Activated CD4-positive, alpha-beta memory T cell treated with anti-CD3 and anti-CD28 coated beads for 36 hours (primary cell): ENCODE data around the gene C17orf67. TPM values are rescaled to one million over a fixed set of nuclear protein-coding genes. Genes with fewer than 3 reads are reported as not detected.
A peak's percentile ranks its signal among the peaks of the same experiment; 100 is the strongest.
"Not testable (repeated sequence)": the region's sequence is repeated elsewhere in the genome, so short reads cannot be mapped to it uniquely, and the experiment has no call there.

Source experiments
- CTCF ChIA-PET: fragments of 350-600 bp; sonication (Branson Sonifier 250); formaldehyde crosslinking; loops from one replicate; lab custom pipeline; 2021; ENCODE audit warnings: antibody characterized with exemption, inconsistent platforms; lab: Charles Lee
- POLR2A ChIA-PET: fragments of 350-600 bp; sonication (Branson Sonifier 250); formaldehyde crosslinking; loops from one replicate; lab custom pipeline; 2021; ENCODE audit warnings: antibody characterized with exemption; lab: Charles Lee
- DNase-seq: peaks from one replicate; pipeline ENCODE4 v3.0.0-alpha.2; 2020
- H3K27ac Mint-ChIP-seq: one replicate; pipeline ENCODE4 v1.8.0; 2021; ENCODE audit warnings: mixed read lengths
- H3K27me3 Mint-ChIP-seq: one replicate; pipeline ENCODE4 v1.8.0; 2021; ENCODE audit warnings: mixed read lengths
- H3K36me3 Mint-ChIP-seq: one replicate; pipeline ENCODE4 v1.8.0; 2021; ENCODE audit warnings: mixed read lengths
- H3K4me1 Mint-ChIP-seq: one replicate; pipeline ENCODE4 v1.8.0; 2021; ENCODE audit warnings: low read depth, mixed read lengths
- H3K4me3 Mint-ChIP-seq: one replicate; pipeline ENCODE4 v1.8.0; 2021; ENCODE audit warnings: mild to moderate bottlenecking, mixed read lengths
- H3K9me3 Mint-ChIP-seq: one replicate; pipeline ENCODE4 v1.8.0; 2021; ENCODE audit warnings: mixed read lengths
- intact Hi-C: fragments of 100-400 bp; cut with micrococcal nuclease; formaldehyde crosslinking; loops from one replicate; pipeline ENCODE4 v1.15.1; 2023
- total RNA-seq, 2 experiments: library from RNA; stranded (reverse); gene quantifications; one replicate each; pipeline ENCODE4 v1.2.3, GENCODE V29; 2021

Gene C17orf67
- total RNA-seq, 2 experiments from 2014 or later = 3.6 to 3.9 TPM

DNA sequence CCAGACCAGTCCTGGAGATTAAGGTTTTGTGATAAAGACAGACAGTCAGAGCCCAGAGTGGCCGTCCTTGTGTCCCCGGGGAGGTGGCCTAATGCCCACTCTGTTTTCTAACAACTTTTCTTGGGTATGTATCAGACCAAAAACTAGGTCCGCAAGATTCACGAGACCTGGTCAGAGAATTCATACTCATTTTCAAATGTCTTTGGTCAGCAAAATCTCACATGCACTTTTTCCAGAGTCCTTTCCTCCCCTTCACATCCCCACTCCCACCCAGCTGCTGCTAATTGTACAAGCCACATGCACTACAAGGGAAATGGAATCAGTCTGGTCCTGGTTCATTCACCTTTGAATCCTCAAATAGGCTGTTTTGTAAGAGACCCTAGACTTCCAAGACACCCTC is 61.7 kb downstream of the C17orf67 start:
- H3K27me3 Mint-ChIP-seq = no peaks in the 10 kb centered on the region
- ChIA-PET CTCF (interaction anchor here (2.9 kb wide), 1 partner anchor 8 kb away, joined by 13 read pairs; no protein-coding TSS in a partner anchor), POLR2A (interaction anchor here (1.3 kb wide), 1 partner anchor 10 kb away, joined by 3 read pairs; no protein-coding TSS in a partner anchor)
- no peak for DNase-seq
- no peaks in the 10 kb centered on the region for H3K9me3 Mint-ChIP-seq
- H3K4me3 Mint-ChIP-seq = no peak overlapping the region
- no peaks in the 10 kb centered on the region for H3K36me3 Mint-ChIP-seq
- intact Hi-C loops = no loop called here
- no peaks in the 10 kb centered on the region for H3K4me1 Mint-ChIP-seq
- no peak overlapping the region for H3K27ac Mint-ChIP-seq

DNA sequence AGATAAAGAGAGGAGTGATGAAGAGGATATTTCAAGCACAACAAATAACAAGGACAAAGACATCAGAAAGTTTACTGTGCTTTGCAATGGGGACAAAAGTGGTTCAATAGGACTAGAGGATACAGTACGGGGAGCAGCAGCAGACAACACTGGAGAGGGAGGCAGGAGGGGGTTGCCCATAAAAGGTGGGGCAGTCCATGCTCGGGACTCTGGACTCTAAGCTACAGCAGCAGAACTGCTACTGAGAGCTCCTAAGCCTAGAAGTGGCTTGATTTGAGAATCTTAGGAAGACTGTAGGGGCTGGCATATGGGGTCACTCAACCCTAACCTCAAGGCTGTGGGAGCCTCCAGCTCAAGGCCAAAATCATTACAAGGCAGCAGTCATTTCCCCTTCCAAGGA is 62.2 kb downstream of the C17orf67 start:
- Mint-ChIP-seq H3K27ac (no peak overlapping the region), H3K9me3 (no peaks in the 10 kb centered on the region), H3K4me1 (no peaks in the 10 kb centered on the region), H3K4me3 (no peak overlapping the region), H3K27me3 (no peaks in the 10 kb centered on the region), H3K36me3 (no peaks in the 10 kb centered on the region)
- DNase-seq = no peak
- ChIA-PET POLR2A (interaction anchor here (1.3 kb wide), 1 partner anchor 11 kb away, joined by 3 read pairs; no protein-coding TSS in a partner anchor), CTCF (interaction anchor here (2.9 kb wide), 1 partner anchor 8 kb away, joined by 13 read pairs; no protein-coding TSS in a partner anchor)
- intact Hi-C loops = no loop called here

DNA sequence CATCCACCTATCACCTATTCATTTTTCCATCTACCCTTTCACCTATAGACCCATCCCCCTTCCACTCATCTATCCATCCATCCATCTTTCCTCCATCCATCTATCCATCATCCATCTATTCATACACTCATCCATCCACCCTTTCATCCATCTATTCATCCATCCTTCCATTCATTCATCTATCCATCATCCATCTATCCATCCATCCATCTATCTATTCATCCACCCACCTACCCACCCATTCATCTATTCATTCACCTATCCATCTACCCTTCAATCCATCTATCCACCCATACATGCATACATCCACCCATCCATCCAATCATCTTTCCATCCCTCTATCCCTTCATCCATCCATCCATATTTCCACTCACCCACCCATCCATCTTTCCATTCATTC is 63.3 kb downstream of the C17orf67 start:
- Mint-ChIP-seq H3K36me3 (no peaks in the 10 kb centered on the region), H3K4me3 (no peak overlapping the region), H3K27ac (no peak overlapping the region), H3K27me3 (no peaks in the 10 kb centered on the region), H3K4me1 (no peaks in the 10 kb centered on the region), H3K9me3 (no peaks in the 10 kb centered on the region)
- DNase-seq = no peak
- intact Hi-C loops = no loop called here
- ChIA-PET POLR2A (no interaction called here), CTCF (interaction anchor here (2.9 kb wide), 1 partner anchor 9 kb away, joined by 13 read pairs; no protein-coding TSS in a partner anchor)

DNA sequence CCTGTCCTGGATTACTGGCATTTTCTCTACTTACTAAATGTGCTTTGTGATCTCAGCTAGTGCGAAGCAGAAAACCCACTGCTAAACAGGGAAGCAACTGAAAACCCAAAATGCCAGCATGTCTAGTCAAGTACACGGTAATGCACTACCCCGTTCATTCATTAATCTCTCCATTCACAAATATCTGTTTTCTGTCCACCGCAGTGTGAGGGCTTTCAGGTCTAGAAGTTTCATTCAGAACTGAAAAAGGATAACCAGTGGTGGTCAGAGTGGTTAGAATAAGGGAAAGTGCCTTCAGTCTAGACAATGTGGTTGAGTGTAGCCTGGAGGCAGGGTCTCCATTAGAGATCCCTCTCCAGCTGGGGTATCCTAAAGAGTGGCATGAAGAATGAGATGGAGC is 68.3 kb downstream of the C17orf67 start:
- Mint-ChIP-seq H3K27me3 (peaks cover 2% of the 10 kb centered on the region), H3K9me3 (no peaks in the 10 kb centered on the region), H3K27ac (no peak overlapping the region), H3K4me3 (no peak overlapping the region), H3K4me1 (peaks cover 8% of the 10 kb centered on the region), H3K36me3 (no peaks in the 10 kb centered on the region)
- intact Hi-C loops = no loop called here
- no peak for DNase-seq
- ChIA-PET POLR2A (interaction anchor here (0.8 kb wide), 1 partner anchor 21 kb away, joined by 3 read pairs; no protein-coding TSS in a partner anchor), CTCF (interaction anchor here (1.3 kb wide), 1 partner anchor 14 kb away, joined by 7 read pairs; no protein-coding TSS in a partner anchor)

DNA sequence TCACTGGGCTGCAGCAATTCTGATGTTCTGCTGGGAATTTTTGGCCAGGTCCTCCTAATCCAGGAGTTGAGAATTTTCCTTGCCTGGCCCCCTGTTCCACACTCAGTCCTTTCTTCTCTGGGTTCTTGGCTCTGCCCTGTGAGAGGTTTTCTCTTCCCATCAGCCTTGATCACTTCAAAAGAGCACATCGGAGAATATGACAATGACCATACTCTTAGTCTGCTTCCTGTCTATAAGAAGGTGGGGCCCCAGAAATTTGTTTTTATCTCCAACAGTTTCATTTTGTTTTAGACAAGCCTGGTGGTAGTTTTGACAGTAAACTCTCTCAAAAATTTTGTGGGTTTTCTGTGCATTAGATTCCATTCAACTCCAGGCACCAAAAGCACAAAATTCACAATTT is 70.7 kb downstream of the C17orf67 start:
- ChIA-PET CTCF (no interaction called here), POLR2A (no interaction called here)
- Mint-ChIP-seq H3K27me3 (peaks cover 2% of the 10 kb centered on the region), H3K4me1 (peaks cover 8% of the 10 kb centered on the region), H3K36me3 (no peaks in the 10 kb centered on the region), H3K4me3 (no peak overlapping the region), H3K27ac (peak overlapping the region; percentile 38), H3K9me3 (no peaks in the 10 kb centered on the region)
- intact Hi-C loops = loop anchor here (2.0 kb wide), 1 partner anchor 16 kb away; no protein-coding TSS in a partner anchor
- DNase-seq = no peak

DNA sequence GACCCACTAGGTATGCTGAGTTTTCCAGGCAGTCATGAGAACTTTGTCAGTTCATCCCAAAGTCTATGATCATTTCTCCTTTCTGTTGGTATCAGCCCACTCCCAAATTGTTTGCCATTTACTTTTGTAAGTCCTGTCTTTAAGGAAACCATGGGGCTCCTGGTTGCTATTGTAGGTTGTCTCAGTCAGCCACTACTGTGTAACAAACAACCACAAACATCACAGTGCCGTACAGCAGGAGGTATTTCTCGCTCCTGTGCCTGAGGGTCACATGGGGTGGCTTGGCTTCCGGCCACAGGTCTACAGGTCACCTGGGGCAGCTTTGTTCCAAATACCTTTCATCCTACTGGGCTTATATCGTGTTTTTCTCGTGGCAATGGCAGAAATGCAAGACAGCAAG is 71.6 kb downstream of the C17orf67 start:
- intact Hi-C loops = loop anchor here (2.0 kb wide), 1 partner anchor 17 kb away; no protein-coding TSS in a partner anchor
- Mint-ChIP-seq H3K36me3 (no peaks in the 10 kb centered on the region), H3K27me3 (peaks cover 4% of the 10 kb centered on the region), H3K27ac (no peak overlapping the region), H3K9me3 (no peaks in the 10 kb centered on the region), H3K4me3 (no peak overlapping the region), H3K4me1 (peaks cover 8% of the 10 kb centered on the region)
- CTCF ChIA-PET = no interaction called here
- POLR2A ChIA-PET = no interaction called here
- no peak for DNase-seq

DNA sequence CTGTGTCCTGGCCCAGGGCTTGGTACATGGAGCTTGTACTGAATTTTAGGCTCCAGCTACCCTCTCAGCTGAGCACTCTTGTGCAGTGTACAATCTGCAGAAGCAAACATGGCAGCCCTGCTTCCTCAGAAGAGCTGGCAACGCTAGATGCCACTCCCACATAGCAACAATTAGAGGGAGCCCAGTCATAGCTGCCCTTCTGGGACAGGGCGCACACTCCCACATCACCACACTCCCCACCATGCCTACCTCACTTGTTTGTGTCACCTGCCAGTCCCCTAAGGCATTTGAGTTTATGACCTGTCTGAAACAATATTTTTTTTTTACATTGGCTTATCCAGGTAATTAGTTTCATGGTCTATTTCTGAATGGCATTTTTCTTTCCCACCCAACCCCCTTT is 72.3 kb downstream of the C17orf67 start:
- no peak overlapping the region for H3K4me3 Mint-ChIP-seq
- H3K27me3 Mint-ChIP-seq = peaks cover 8% of the 10 kb centered on the region
- ChIA-PET POLR2A (no interaction called here), CTCF (no interaction called here)
- intact Hi-C loops = no loop called here
- DNase-seq = peak; percentile 29
- H3K9me3 Mint-ChIP-seq = no peaks in the 10 kb centered on the region
- H3K4me1 Mint-ChIP-seq = peaks cover 8% of the 10 kb centered on the region
- no peak overlapping the region for H3K27ac Mint-ChIP-seq
- no peaks in the 10 kb centered on the region for H3K36me3 Mint-ChIP-seq

DNA sequence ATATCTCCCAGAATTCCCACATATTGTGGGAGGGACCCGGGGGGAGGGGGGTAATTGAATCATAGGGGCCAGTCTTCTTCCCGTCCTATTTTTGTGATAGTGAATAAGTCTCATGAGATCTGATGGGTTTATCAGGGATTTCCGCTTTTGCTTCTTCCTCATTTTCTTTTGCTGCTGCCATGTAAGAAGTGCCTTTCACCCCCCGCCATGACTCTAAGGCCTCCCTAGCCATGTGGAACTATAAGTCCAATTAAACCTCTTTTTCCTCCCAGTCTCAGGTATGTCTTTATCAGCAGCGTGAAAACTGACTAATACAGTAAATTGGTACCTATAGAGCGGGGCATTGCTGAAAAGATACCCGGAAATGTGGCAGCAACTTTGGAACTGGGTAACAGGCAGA is 76.1 kb downstream of the C17orf67 start:
- DNase-seq = not testable (repeated sequence)

DNA sequence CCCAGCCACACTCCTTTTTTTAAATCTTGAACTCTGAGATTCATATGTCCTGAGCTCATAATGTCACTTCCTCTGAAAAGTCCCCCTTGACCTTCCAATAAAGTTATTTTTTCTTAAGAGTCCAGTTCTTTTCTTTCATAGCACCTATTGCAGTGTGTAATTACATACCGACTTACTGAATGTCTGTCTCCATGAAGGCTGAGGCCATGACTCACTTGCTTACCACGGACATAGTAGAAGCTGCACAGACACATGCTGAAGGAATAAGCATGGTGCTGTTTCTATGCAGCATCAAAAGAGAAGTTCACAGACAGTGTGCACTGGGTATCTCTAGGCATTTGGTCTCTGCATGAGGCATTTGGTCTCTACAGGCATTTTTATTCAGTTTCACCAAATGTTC is 77.2 kb downstream of the C17orf67 start:
- Mint-ChIP-seq H3K4me1 (peaks cover 3% of the 10 kb centered on the region), H3K4me3 (no peak overlapping the region), H3K27me3 (peaks cover 6% of the 10 kb centered on the region), H3K36me3 (no peaks in the 10 kb centered on the region), H3K27ac (no peak overlapping the region), H3K9me3 (no peaks in the 10 kb centered on the region)
- intact Hi-C loops = no loop called here
- ChIA-PET POLR2A (no interaction called here), CTCF (interaction anchor here (1.2 kb wide), 1 partner anchor 41 kb away, joined by 4 read pairs; no protein-coding TSS in a partner anchor)
- no peak for DNase-seq

More for the DNA sequence above, 76.1 kb downstream of the C17orf67 start:
- CTCF ChIA-PET, POLR2A ChIA-PET, H3K4me1 Mint-ChIP-seq, H3K27ac Mint-ChIP-seq, H3K9me3 Mint-ChIP-seq, intact Hi-C loops, H3K27me3 Mint-ChIP-seq, H3K4me3 Mint-ChIP-seq, H3K36me3 Mint-ChIP-seq: not testable (repeated sequence)

DNA sequence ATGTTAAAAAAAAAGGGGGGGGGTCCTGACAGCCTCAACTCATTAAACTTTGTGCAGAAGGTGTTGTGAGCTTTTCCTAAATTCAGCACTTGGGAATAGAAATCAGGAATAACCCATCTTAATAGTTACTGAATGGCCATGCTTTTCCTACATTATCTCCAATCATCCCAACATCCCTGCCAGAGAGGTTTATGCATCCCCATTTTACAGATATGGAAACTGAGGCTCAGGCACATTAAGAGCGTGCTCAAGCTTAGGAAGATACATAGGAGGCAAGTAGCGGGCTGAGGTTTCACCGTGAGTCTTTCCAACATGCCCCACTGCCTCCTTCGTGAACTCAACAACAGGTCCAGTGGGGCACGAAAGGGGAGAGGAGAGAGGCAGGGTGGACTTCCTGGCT is 78.4 kb downstream of the C17orf67 start:
- POLR2A ChIA-PET = no interaction called here
- CTCF ChIA-PET = no interaction called here
- Mint-ChIP-seq H3K27ac (no peak overlapping the region), H3K4me1 (peaks cover 3% of the 10 kb centered on the region), H3K27me3 (peaks cover 6% of the 10 kb centered on the region), H3K4me3 (no peak overlapping the region), H3K9me3 (no peaks in the 10 kb centered on the region), H3K36me3 (no peaks in the 10 kb centered on the region)
- DNase-seq = no peak
- intact Hi-C loops = no loop called here

DNA sequence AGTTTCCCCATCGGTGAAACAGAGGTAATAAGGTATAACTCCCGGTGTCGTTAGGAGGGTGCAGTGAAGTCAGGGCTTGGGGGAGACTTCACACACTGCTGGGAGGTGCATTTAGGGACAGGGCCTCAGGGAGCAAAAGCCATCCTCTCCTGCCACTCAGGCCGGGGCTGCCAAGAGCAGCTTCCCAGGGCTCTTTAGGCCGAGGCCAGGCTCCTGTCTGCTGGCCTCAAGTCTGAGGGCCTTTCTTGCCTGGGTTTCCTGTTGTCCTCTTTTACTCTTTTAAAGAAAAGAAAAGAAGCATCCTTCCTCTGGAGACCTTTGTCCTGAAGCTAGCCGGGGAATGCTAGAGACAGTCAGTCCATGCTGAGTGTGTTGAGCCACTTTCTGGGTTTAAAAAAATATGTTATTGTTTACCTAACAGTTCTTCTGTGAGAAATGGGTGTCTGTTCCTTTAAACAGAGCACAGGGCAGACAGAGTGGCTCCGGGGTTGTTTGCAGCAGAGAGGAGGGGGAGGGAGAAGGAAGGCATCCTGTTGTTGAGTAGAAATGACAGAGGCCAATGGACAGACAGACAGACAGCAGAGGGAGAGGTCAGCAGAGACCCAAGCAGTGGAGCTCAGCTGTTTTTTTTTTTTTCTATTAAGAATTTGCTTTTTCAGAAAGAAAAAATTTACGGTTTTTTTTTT is 79.1 kb downstream of the C17orf67 start:
- DNase-seq = no peak
- no peak overlapping the region for H3K27ac Mint-ChIP-seq
- peaks cover 6% of the 10 kb centered on the region for H3K27me3 Mint-ChIP-seq
- H3K36me3 Mint-ChIP-seq = no peaks in the 10 kb centered on the region
- ChIA-PET POLR2A (no interaction called here), CTCF (no interaction called here)
- H3K9me3 Mint-ChIP-seq = no peaks in the 10 kb centered on the region
- no peak overlapping the region for H3K4me3 Mint-ChIP-seq
- H3K4me1 Mint-ChIP-seq = peaks cover 3% of the 10 kb centered on the region
- intact Hi-C loops = no loop called here

DNA sequence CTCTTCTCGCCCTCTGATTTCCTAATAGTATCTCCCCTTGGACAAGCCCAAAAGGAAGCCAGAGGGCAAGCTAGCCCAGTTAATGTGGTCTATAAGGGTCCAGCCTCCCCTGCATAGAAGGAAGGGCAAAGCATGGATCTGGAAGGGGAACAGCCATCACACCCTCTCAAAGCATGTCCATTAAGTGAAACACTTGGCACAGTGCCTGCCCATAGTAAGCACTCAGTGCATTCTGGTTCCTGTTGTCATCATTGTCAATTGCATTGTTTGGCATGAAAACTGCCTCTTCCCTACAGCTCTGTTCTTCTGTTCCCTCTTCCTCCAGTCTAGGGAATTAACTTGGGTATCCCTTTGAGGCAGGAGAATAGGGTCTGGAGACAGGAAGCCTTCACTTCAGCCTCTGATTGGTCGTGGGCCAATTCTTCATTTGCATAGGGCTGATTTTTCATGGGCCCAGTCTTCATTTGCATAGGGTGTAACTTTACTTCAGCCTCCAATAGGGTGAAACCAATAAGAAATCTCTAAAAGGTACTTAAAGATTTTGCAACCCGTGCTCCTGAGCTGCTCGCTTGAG is 81.4 kb downstream of the C17orf67 start:
- CTCF ChIA-PET = interaction anchor here (2.2 kb wide), 1 partner anchor 37 kb away, joined by 7 read pairs; no protein-coding TSS in a partner anchor
- no peak overlapping the region for H3K27ac Mint-ChIP-seq
- POLR2A ChIA-PET = no interaction called here
- no peak for DNase-seq
- peaks cover 3% of the 10 kb centered on the region for H3K4me1 Mint-ChIP-seq
- no peaks in the 10 kb centered on the region for H3K36me3 Mint-ChIP-seq
- H3K9me3 Mint-ChIP-seq = no peaks in the 10 kb centered on the region
- intact Hi-C loops = no loop called here
- no peak overlapping the region for H3K4me3 Mint-ChIP-seq
- peaks cover 4% of the 10 kb centered on the region for H3K27me3 Mint-ChIP-seq
